Progenitor cell of endocrine pancreas (in vitro differentiated cells): ENCODE data around the gene NPHP4. TPM values are rescaled to one million over a fixed set of nuclear protein-coding genes. Genes with fewer than 3 reads are reported as not detected.

Experiments
- DNase-seq: peaks from one replicate; pipeline ENCODE4 v3.0.0; 2021; ENCODE audit warnings: low spot score; ENCODE audit not compliant: unreplicated experiment
- H3K27ac Mint-ChIP-seq: 2 replicates; pipeline ENCODE4 v1.8.0; 2021; ENCODE audit warnings: mild to moderate bottlenecking, moderate library complexity, mixed read lengths
- H3K27me3 Mint-ChIP-seq: 2 replicates; pipeline ENCODE4 v1.8.0; 2021; ENCODE audit warnings: mixed read lengths
- H3K36me3 Mint-ChIP-seq: 2 replicates; pipeline ENCODE4 v1.8.0; 2022; ENCODE audit warnings: mixed read lengths; ENCODE audit not compliant: insufficient read depth
- H3K4me1 Mint-ChIP-seq: 2 replicates; pipeline ENCODE4 v1.8.0; 2021; ENCODE audit warnings: low read depth, mixed read lengths
- H3K4me3 Mint-ChIP-seq: 2 replicates; pipeline ENCODE4 v1.8.0; 2021; ENCODE audit warnings: low read depth, mild to moderate bottlenecking, moderate library complexity, mixed read lengths
- H3K9me3 Mint-ChIP-seq: 2 replicates; pipeline ENCODE4 v1.8.0; 2021; ENCODE audit warnings: low read depth, mixed read lengths
- total RNA-seq: library from RNA; stranded (reverse); gene quantifications from 2 replicates; pipeline ENCODE4 v1.2.1, GENCODE V29; 2021
- TF ChIP-seq, protein P1 (sequence below): fragments of 200-600 bp; sonication (generic); IDR thresholded peaks from one replicate; pipeline ENCODE4 v1.5.0; 2021; ENCODE audit warnings: antibody characterized with exemption, mild to moderate bottlenecking; ENCODE audit not compliant: unreplicated experiment

NPHP4 gene
- total RNA-seq, 1 donor from 2014 or later = 29.9 TPM

DNA sequence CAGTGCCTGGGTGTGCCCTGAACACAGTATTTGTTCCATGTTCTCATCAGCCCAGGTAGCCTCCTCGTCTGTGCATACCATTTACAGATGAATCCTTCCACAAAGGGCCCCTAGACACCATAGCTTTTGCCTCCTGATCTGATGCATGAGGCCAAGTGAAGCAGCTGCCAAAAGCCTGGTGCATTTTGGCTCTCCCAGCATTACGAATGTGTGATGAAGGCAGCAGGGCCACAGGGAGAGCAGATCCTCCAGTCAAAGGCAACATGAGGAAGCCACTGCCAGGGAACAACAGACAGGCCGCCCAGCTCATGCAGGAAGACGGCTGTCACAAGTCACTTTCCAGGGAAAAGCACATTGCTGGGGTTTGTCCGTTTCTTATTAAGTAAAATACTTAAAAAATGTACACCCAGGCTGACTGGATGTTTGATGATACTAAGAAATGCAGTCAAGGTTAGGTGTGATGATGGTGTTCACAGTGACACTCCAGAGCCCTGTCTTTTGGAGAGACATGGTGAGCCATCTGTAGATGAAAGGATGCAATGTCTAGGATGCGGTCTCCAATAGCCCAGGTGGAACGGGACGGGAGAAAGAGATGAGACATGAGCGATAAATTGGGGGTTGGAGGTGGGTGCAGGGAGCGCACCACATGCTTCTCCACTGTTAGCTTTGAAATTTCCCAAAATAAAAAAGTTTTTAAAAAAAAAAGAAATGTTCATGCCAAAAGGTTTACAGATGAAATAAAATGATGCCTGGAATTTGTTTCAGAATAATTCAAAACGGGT, 48.7 kb downstream of the NPHP4 start:
- no peak for DNase-seq
- peaks cover 3% of the 10 kb centered on the region for H3K9me3 Mint-ChIP-seq
- H3K4me1 Mint-ChIP-seq = no peaks in the 10 kb centered on the region
- H3K4me3 Mint-ChIP-seq = no peak overlapping the region
- no peaks in the 10 kb centered on the region for H3K27me3 Mint-ChIP-seq
- peaks cover 20% of the 10 kb centered on the region for H3K36me3 Mint-ChIP-seq
- no peak overlapping the region for H3K27ac Mint-ChIP-seq
- TF ChIP-seq, protein P1, sequence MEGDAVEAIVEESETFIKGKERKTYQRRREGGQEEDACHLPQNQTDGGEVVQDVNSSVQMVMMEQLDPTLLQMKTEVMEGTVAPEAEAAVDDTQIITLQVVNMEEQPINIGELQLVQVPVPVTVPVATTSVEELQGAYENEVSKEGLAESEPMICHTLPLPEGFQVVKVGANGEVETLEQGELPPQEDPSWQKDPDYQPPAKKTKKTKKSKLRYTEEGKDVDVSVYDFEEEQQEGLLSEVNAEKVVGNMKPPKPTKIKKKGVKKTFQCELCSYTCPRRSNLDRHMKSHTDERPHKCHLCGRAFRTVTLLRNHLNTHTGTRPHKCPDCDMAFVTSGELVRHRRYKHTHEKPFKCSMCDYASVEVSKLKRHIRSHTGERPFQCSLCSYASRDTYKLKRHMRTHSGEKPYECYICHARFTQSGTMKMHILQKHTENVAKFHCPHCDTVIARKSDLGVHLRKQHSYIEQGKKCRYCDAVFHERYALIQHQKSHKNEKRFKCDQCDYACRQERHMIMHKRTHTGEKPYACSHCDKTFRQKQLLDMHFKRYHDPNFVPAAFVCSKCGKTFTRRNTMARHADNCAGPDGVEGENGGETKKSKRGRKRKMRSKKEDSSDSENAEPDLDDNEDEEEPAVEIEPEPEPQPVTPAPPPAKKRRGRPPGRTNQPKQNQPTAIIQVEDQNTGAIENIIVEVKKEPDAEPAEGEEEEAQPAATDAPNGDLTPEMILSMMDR = no peak

GRCh38 chr1:5941671-5942070, 50.6 kb downstream of the NPHP4 start:
- Mint-ChIP-seq H3K27ac (no peak overlapping the region), H3K4me3 (no peak overlapping the region), H3K36me3 (peaks cover 25% of the 10 kb centered on the region), H3K9me3 (peaks cover 3% of the 10 kb centered on the region), H3K4me1 (no peaks in the 10 kb centered on the region), H3K27me3 (no peaks in the 10 kb centered on the region)
- DNase-seq = no peak
- TF ChIP-seq, protein P1 = no peak

GRCh38 chr1:5940723-5941407, 51.4 kb downstream of the NPHP4 start:
- TF ChIP-seq, protein P1 = no peak
- DNase-seq = no peak
- Mint-ChIP-seq H3K4me1 (no peaks in the 10 kb centered on the region), H3K27me3 (no peaks in the 10 kb centered on the region), H3K9me3 (peaks cover 3% of the 10 kb centered on the region), H3K4me3 (no peak overlapping the region), H3K27ac (no peak overlapping the region), H3K36me3 (peaks cover 25% of the 10 kb centered on the region)

DNA sequence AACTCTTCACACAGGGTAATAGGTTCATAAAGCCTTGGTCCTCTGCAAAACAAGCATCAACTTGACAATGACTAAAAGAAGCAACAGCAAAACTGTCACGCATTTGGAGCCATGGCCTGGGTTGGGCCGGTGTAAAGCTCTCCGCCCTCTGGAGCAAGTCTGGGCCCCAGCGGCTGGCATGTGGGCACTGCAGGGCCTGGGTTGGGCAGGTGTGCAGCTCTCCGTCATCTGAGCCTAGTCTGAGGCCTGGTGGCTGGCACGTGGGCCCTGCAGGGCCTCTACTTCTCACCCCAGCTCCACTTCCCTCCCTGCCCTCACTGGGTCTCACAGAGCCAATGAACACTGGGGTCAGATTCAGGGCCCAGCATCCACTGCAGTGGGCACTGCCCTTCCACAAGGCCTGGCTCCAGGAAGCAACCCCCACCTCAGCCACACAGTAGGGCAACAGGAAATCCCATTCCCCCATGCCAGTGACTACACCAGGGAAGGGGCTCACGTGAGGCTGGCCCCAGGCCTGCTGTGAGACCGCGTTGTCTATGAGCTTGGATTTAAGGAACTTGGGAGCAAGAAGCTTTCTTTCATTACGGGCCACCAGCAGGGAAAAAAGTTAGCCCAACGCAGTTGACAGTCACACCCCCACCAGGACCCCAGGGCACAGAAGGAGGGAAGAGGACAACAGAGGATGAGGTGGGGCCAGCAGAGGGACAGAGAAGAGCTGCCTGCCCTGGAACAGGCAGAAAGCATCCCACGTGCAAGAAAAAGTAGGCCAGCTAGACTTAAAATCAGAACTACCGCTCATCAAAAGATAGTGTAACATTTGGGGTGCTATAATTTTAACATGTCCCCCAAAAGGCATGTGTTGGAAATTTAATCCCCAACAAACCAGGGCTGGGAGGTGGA, 52.7 kb downstream of the NPHP4 start:
- Mint-ChIP-seq H3K27ac (no peak overlapping the region), H3K9me3 (peaks cover 3% of the 10 kb centered on the region)

More for the DNA sequence above, 52.7 kb downstream of the NPHP4 start:
- Mint-ChIP-seq H3K4me1 (no peaks in the 10 kb centered on the region), H3K27me3 (no peaks in the 10 kb centered on the region), H3K36me3 (peaks cover 19% of the 10 kb centered on the region), H3K4me3 (no peak overlapping the region)
- TF ChIP-seq, protein P1 = no peak
- DNase-seq = no peak
